Measurements from ENCODE around the gene ERCC6L.

The ERCC6L gene

GRCh38 chrX:72158773-72159172 is 80.1 kb downstream of the ERCC6L start:
- no peak for DNase-seq
